Right forelimb (tissue), 1 donor: ENCODE data around the gene PLRG1.
"Not testable (repeated sequence)": the region's sequence is repeated elsewhere in the genome, so short reads cannot be mapped to it uniquely, and the experiment has no call there.

Source experiments
- DNase-seq: peaks from one replicate; pipeline ENCODE4 v3.0.0-alpha.2; 2018

PLRG1 gene

GRCh38 chr4:154549894-154550790 is at the start of gene PLRG1:
PLRG1 (minus strand) TSS chr4:154550400; CDS start chr4:154550308, 92 bp downstream.
- peak; percentile 96 for DNase-seq

GRCh38 chr4:154597798-154598774 is 47.9 kb upstream of the PLRG1 start:
- no peak for DNase-seq

GRCh38 chr4:154597281-154597680 is 47.1 kb upstream of the PLRG1 start:
- DNase-seq: not testable (repeated sequence)

DNA sequence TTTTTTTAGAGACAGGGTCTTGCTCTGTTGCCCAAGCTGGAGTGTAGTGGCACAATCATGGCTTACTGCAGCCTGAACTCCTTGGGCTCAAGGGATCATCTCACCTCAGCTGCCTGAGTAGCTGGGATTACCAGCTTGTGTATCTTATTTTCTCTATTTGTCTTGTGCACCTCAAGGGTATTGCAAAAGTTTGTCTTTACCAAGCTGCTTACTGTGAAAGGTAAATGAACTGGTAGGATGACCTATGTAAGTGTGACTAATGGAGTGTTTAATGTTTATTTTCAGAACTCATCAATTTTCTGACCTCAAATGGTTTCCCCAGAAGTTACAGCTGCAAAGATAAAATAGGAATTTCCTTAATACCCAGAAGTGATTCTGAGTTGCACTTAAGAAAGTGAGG is 45.6 kb upstream of the PLRG1 start:
- no peak for DNase-seq

GRCh38 chr4:154594343-154594742 is 44.1 kb upstream of the PLRG1 start:
- not testable (repeated sequence) for DNase-seq

- DNase-seq: no peak
These were observed 43.7 kb upstream of the PLRG1 start for GRCh38 chr4:154593868-154594267.

- DNase-seq: no peak
These were observed 41.7 kb upstream of the PLRG1 start for GRCh38 chr4:154591890-154592289.

- no peak for DNase-seq
These were observed 40.3 kb upstream of the PLRG1 start, which contains the start of gene FGA for GRCh38 chr4:154590329-154591006. FGA (minus strand) TSS chr4:154590742; CDS start chr4:154590687, 55 bp downstream.

GRCh38 chr4:154589296-154590197 is 39.3 kb upstream of the PLRG1 start:
- no peak for DNase-seq

- no peak for DNase-seq
These were observed 38.0 kb upstream of the PLRG1 start for GRCh38 chr4:154588198-154588597.

- DNase-seq: no peak
These were observed 36.3 kb upstream of the PLRG1 start for GRCh38 chr4:154586296-154587033.

GRCh38 chr4:154585369-154586018 is 35.3 kb upstream of the PLRG1 start:
- no peak for DNase-seq

- DNase-seq: no peak
These were observed 34.1 kb upstream of the PLRG1 start for GRCh38 chr4:154584259-154584658.

GRCh38 chr4:154583677-154584076 is 33.5 kb upstream of the PLRG1 start:
- no peak for DNase-seq

- no peak for DNase-seq
These were observed 33.0 kb upstream of the PLRG1 start for GRCh38 chr4:154583230-154583629.

- DNase-seq: no peak
These were observed 32.5 kb upstream of the PLRG1 start for GRCh38 chr4:154582723-154583122.

DNA sequence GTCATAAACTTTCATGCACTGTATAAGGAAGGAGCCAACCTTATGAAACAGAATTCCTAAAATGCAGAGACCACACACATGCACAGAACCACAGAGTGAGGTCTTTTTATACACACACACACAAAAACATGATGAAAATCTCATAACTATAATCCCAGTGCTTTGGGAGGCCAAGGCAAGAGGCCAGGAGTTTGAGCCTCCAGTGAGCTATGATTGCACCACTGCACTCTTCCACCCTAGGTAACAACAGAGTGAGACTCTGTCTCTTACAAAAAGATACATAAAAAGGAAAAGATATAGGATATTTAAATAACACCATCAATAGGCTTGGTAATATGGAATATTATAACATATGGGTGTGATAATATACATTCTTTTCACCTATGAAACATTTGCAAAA is 29.7 kb upstream of the PLRG1 start:
- no peak for DNase-seq

GRCh38 chr4:154578919-154579318 is 28.7 kb upstream of the PLRG1 start:
- no peak for DNase-seq

DNA sequence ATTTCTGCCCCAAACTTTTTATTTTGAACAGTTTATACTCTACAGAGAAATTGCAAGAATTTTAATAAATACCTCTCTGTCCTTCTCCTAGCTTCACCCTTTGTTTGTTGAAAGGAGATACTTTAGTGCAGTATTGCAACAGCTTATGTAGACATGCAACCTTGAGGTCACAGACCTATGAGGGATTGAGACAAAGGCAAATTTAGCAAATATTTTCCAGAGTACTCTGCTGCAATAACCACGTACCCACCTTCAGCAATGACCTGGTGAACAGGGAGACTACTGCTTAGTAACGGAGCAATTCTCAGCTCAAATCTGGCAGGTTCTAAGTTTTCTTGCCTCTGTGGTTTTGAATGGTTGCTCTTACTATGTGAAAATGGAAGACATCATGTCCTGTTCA is 27.1 kb upstream of the PLRG1 start:
- no peak for DNase-seq

GRCh38 chr4:154574311-154574710 is 24.1 kb upstream of the PLRG1 start:
- DNase-seq: no peak
